GM21515 (cell line): ENCODE results near the gene CD2BP2.
"Not testable (repeated sequence)": the region's sequence is repeated elsewhere in the genome, so short reads cannot be mapped to it uniquely, and the experiment has no call there.

Experiments used
- ATAC-seq: cut with Tn5 transposase; IDR thresholded peaks from one replicate; pipeline ENCODE4 v1.9.1; 2021; ENCODE audit not compliant: unreplicated experiment

The CD2BP2 gene

GRCh38 chr16:30346286-30346685, 8.8 kb downstream of the CD2BP2 start:
- no peak for ATAC-seq

DNA sequence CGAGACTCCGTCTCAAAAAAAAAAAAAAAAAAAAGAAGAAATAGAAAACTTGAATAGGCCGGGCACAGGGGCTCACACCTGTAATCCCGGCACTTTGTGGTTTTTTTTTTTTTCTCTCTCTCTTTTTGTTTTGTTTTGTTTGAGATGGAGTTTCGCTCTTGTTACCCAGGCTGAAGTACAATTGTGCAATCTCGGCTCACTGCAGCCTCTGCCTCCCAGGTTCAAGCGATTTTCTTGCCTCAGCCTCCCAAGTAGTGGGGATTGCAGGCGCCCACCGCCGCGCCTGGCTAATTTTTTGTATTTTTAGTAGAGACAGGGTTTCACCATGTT, 11.7 kb downstream of the CD2BP2 start:
- not testable (repeated sequence) for ATAC-seq

- no peak for ATAC-seq
Observed at GRCh38 chr16:30342751-30343490, 12.2 kb downstream of the CD2BP2 start.

DNA sequence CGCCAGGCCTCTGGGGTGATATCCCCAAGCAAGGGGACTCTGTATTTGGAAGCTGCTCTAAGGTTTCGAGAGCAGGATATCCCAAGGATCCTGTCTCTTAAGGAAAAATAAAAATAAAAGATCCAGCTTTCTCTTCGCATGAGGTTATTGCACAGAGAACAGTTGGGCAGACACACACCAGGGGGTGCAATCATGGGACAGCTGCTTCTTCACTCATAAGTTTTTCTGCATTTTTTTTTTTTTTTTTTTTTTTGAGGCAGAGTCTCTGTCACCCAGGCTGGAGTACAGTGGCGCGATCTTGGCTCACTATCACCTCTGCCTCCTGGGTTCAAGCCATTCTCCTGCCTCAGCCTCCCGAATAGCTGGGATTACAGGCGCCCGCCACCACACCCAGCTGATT, 13.1 kb downstream of the CD2BP2 start:
- ATAC-seq: not testable (repeated sequence)

- ATAC-seq: no peak
Observed at GRCh38 chr16:30340621-30341020, 14.5 kb downstream of the CD2BP2 start.

DNA sequence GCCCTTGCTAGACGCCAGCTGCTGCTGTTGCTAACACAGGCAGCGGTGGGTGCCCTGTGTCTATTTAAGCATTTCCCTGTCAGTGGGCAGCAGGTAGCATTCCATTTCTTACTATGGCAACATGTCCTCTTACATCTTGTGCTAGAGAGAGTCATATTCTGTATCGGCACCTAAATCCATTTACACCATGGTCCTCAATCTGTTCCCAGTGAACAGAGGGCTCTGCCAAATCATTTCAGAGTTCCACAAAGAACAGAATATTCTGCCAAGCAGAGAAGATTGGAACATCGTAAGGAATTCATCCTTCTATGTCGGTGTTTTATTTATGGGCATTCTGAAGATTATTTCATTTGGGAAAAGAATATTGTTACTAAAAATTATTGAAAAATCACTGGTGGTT, 16.4 kb downstream of the CD2BP2 start:
- ATAC-seq: not testable (repeated sequence)

GRCh38 chr16:30337964-30338357, 17.1 kb downstream of the CD2BP2 start:
- not testable (repeated sequence) for ATAC-seq

GRCh38 chr16:30335598-30336474, 19.3 kb downstream of the CD2BP2 start:
- peak; percentile 12 for ATAC-seq

GRCh38 chr16:30335028-30335597, 20.0 kb downstream of the CD2BP2 start:
- ATAC-seq: peak; percentile 70

- ATAC-seq: peak; percentile 82
Observed at GRCh38 chr16:30334473-30334989, 20.6 kb downstream of the CD2BP2 start.

DNA sequence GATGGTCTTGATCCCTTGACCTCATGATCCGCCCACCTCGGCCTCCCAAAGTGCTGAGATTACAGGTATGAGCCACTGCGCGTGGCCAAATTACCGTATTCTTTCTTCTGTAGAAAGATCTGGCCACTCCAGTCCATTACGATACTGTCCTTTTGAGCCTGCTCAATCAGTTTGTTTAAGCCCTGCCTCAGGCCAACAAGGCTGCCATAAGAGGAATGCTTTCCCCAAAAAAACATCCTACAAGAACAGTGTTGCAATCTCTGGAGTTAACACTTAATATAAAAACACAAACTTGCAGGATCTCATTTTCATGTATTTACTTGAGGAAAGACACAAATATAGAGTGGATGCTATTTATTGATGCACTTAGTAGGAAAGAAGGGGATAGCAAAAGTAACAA, 30.9 kb downstream of the CD2BP2 start:
- ATAC-seq: not testable (repeated sequence)

- ATAC-seq: not testable (repeated sequence)
Observed at GRCh38 chr16:30318647-30319046, 36.5 kb downstream of the CD2BP2 start.

GRCh38 chr16:30310937-30311336, 44.2 kb downstream of the CD2BP2 start:
- not testable (repeated sequence) for ATAC-seq

DNA sequence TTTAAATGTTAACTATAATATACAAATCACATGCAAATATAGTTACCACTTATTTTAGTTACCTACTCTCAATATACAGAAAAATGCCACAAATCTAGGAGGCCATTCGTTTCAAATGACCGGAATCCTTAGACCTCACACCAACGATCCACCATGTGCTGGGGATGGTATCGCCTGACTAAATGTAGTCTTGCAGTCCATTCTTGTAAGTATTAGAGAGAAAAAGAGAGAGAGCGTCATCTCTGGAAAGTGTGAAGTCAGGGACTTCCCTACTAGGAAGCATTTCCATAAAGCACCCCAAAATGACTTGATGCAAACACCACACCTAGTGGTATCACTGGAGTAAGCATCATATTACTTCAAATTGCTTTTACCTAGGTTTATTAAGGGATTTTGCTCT, 45.9 kb downstream of the CD2BP2 start:
- ATAC-seq: not testable (repeated sequence)
